HepG2 (cell line): ENCODE results near the gene MED9. TPM values are rescaled to one million over a fixed set of nuclear protein-coding genes. Genes with fewer than 3 reads are reported as not detected.
A peak's percentile ranks its signal among the peaks of the same experiment; 100 is the strongest.

ENCODE experiments used
- CENPT ChIP-seq: sonication (generic); formaldehyde crosslinking; IDR thresholded peaks from 2 replicates; pipeline ENCODE4 v1.8.0; 2022; ENCODE audit warnings: low read depth, mild to moderate bottlenecking, moderate library complexity, missing genetic modification reagents
- CHD2 ChIP-seq: IDR thresholded peaks from 2 replicates; pipeline ENCODE4 v1.6.1; 2011; ENCODE audit warnings: low read depth, low read length, improper control_type of control experiment
- FLYWCH1 ChIP-seq: sonication (generic); formaldehyde crosslinking; IDR thresholded peaks from 2 replicates; pipeline ENCODE4 v1.8.1; 2023; ENCODE audit warnings: mild to moderate bottlenecking, missing genetic modification reagents
- FOXP4 ChIP-seq: sonication (generic); formaldehyde crosslinking; IDR thresholded peaks from 2 replicates; pipeline ENCODE4 v1.4.0; 2020; ENCODE audit warnings: missing genetic modification reagents
- HCFC1 ChIP-seq: fragments of 150-350 bp; IDR thresholded peaks from 2 replicates; pipeline ENCODE4 v1.6.1; 2014; ENCODE audit warnings: low read depth, low read length
- HOXA5 ChIP-seq: sonication (generic); formaldehyde crosslinking; IDR thresholded peaks from 2 replicates; pipeline ENCODE4 v1.4.0; 2020; ENCODE audit warnings: missing genetic modification reagents
- KMT2A ChIP-seq: sonication (generic); formaldehyde crosslinking; IDR thresholded peaks from 2 replicates; pipeline ENCODE4 v1.4.0; 2020; ENCODE audit warnings: missing genetic modification reagents
- MTA1 ChIP-seq: sonication (generic); formaldehyde crosslinking; IDR thresholded peaks from 2 replicates; pipeline ENCODE4 v1.4.0; 2020; ENCODE audit warnings: missing genetic modification reagents, mild to moderate bottlenecking, borderline replicate concordance
- PREB ChIP-seq: sonication (generic); formaldehyde crosslinking; IDR thresholded peaks from 2 replicates; pipeline ENCODE4 v1.4.0; 2020; ENCODE audit warnings: missing genetic modification reagents
- REST ChIP-seq, 2 experiments: IDR thresholded peaks; 2 replicates each; pipeline ENCODE4 v1.6.1; 2011 to 2012; ENCODE audit warnings: low read length in 2 of 2, borderline replicate concordance in 1 of 2, low read depth in 1 of 2, mild to moderate bottlenecking in 1 of 2, moderate library complexity in 1 of 2
- SMARCE1 ChIP-seq: fragments of 450-650 bp; IDR thresholded peaks from 2 replicates; pipeline ENCODE4 v1.6.1; 2017; ENCODE audit warnings: borderline replicate concordance
- ZNF24 ChIP-seq: fragments of 450-650 bp; IDR thresholded peaks from 2 replicates; pipeline ENCODE4 v1.6.1; 2017; ENCODE audit warnings: antibody characterized with exemption, mild to moderate bottlenecking
- ZNF407 ChIP-seq: sonication (generic); formaldehyde crosslinking; IDR thresholded peaks from one replicate; pipeline ENCODE4 v1.5.1; 2020; ENCODE audit warnings: mild to moderate bottlenecking, missing genetic modification reagents; ENCODE audit errors: not compliant biosample characterization
- ZNF556 ChIP-seq: sonication (generic); formaldehyde crosslinking; IDR thresholded peaks from 2 replicates; pipeline ENCODE4 v1.4.0; 2020; ENCODE audit warnings: mild to moderate bottlenecking, missing genetic modification reagents, borderline replicate concordance
- polyA plus RNA-seq, 8 experiments: library from polyadenylated mRNA; depleted of rRNA in 3 of 8; stranded (reverse) in 7 of 8; unstranded in 1 of 8; fragments of >200 nt; fragmentation: Illumina TruSeq in 4 of 8; extraction: Trizol in 4 of 8; gene quantifications; 2 replicates each; pipeline versions ENCODE4 v1.2.1 to v1.2.3, GENCODE V29; 2011 to 2016; ENCODE audit warnings: low read depth in 4 of 8, missing spikeins in 1 of 8, mixed read lengths in 1 of 8; ENCODE audit not compliant: insufficient read depth in 1 of 8
- total RNA-seq, 5 experiments: library from RNA; depleted of rRNA; stranded (reverse); fragments of >200 nt; fragmentation: Illumina TruSeq; extraction: Trizol; gene quantifications; 2 replicates each; pipeline ENCODE4 v1.2.3, GENCODE V29; 2016; ENCODE audit warnings: low read depth in 1 of 5

The MED9 gene
- total and polyA plus RNA-seq, 2 of the 13 experiments (the other 11 are each of a cell fraction or from before 2014, with no cell fraction given), result 11.9 to 15.1 TPM

- peak in 1 of 2 experiments; percentile 22; a peak in 1 of 4 replicates for TF ChIP-seq REST (IDR thresholded peaks at IDR 0.05; ENCODE audit: borderline replicate concordance in 1 of 2, low read depth in 1 of 2, low read length in 2 of 2)
- TF ChIP-seq CHD2, result no peak
- no peak for TF ChIP-seq FLYWCH1 (CRISPR knock-in tag)
- TF ChIP-seq PREB (CRISPR knock-in tag), result no peak
- TF ChIP-seq CENPT, result no peak
- TF ChIP-seq ZNF407 (CRISPR knock-in tag), result peak; percentile 66
- TF ChIP-seq SMARCE1, result no peak
- peak; percentile 82; the same call in 1 of the 2 replicates for TF ChIP-seq MTA1 (CRISPR knock-in tag)
- no peak for TF ChIP-seq HOXA5 (CRISPR knock-in tag)
- no peak for TF ChIP-seq HCFC1
- no peak; the same call in 1 of the 2 replicates for TF ChIP-seq ZNF556 (CRISPR knock-in tag)
- TF ChIP-seq ZNF24, result no peak
- no peak for TF ChIP-seq KMT2A
- peak; percentile 87 for TF ChIP-seq FOXP4 (CRISPR knock-in tag)
Observed at GRCh38 chr17:17462048-17462824, 14.6 kb upstream of the MED9 start (continued).
